Transverse colon (tissue), 4 donors: ENCODE measurements around the gene XRCC5.

Source experiments
- CTCF ChIP-seq, 5 experiments: fragments of 200-600 bp in 3 of 5; fragments of 450-650 bp in 2 of 5; sonication (generic) in 3 of 5; IDR thresholded peaks; 1 replicate in 2 of 5; 2 replicates in 3 of 5; pipeline ENCODE4 v1.5.1; 2016 to 2017; ENCODE audit warnings: antibody characterized with exemption in 5 of 5, inconsistent platforms in 3 of 5, mild to moderate bottlenecking in 2 of 5, moderate library complexity in 1 of 5
- POLR2A ChIP-seq: fragments of 450-650 bp; IDR thresholded peaks from one replicate; pipeline ENCODE4 v1.6.1; 2016; ENCODE audit warnings: antibody characterized with exemption, mild to moderate bottlenecking, moderate library complexity
- POLR2AphosphoS5 ChIP-seq, 3 donors: sonication (generic); formaldehyde crosslinking; IDR thresholded peaks; one replicate each; pipeline ENCODE4 v1.6.1; 2016; ENCODE audit warnings: antibody characterized with exemption in 3 of 3

- no peak for TF ChIP-seq CTCF (IDR thresholded peaks at IDR 0.05)
- TF ChIP-seq POLR2AphosphoS5 (IDR thresholded peaks at IDR 0.05): no peak
- TF ChIP-seq POLR2A: no peak
These were observed 50.0 kb downstream of the XRCC5 start for GRCh38 chr2:216159144-216159543.
